K562 (cell line): ENCODE results near the gene PBX4. TPM values are rescaled to one million over a fixed set of nuclear protein-coding genes. Genes with fewer than 3 reads are reported as not detected.

Source experiments
- BHLHE40 ChIP-seq: IDR thresholded peaks from 2 replicates; pipeline ENCODE4 v1.6.1; 2011; ENCODE audit warnings: low read length, improper control_type of control experiment
- CEBPG ChIP-seq, 3 experiments: fragments of 200-800 bp in 1 of 3; sonication (Bioruptor generic) in 1 of 3; sonication (generic) in 1 of 3; formaldehyde crosslinking in 1 of 3; IDR thresholded peaks in 2 of 3; conservative IDR thresholded peaks in 1 of 3; 2 replicates each; pipeline versions ENCODE4 v1.6.1 to v1.8.0; 2016 to 2022; ENCODE audit warnings: missing compliant biosample characterization in 2 of 3, missing genetic modification characterization in 2 of 3, mild to moderate bottlenecking in 1 of 3, missing genetic modification reagents in 1 of 3
- CTBP1 ChIP-seq: fragments of 450-650 bp; IDR thresholded peaks from 2 replicates; pipeline ENCODE4 v1.6.1; 2016; ENCODE audit warnings: borderline replicate concordance
- CXXC5 ChIP-seq: fragments of 250-450 bp; sonication (Bioruptor Pico); IDR thresholded peaks from 2 replicates; pipeline ENCODE4 v1.8.0; 2022; ENCODE audit warnings: inconsistent platforms, mild to moderate bottlenecking, moderate library complexity
- ELF4 ChIP-seq: fragments of 450-650 bp; formaldehyde crosslinking; IDR thresholded peaks from 2 replicates; pipeline ENCODE4 v1.4.0; 2022; ENCODE audit warnings: missing genetic modification characterization
- HLTF ChIP-seq: fragments of 450-650 bp; IDR thresholded peaks from 2 replicates; pipeline ENCODE4 v1.6.1; 2016
- HNRNPUL1 ChIP-seq: fragments of 200-400 bp; formaldehyde crosslinking; IDR thresholded peaks from 2 replicates; pipeline ENCODE4 v1.6.1; 2017; ENCODE audit warnings: low read length
- ILK ChIP-seq: fragments of 450-650 bp; IDR thresholded peaks from 2 replicates; pipeline ENCODE4 v1.6.1; 2016; ENCODE audit warnings: missing genetic modification characterization, low read depth, mild to moderate bottlenecking, missing compliant biosample characterization, moderate library complexity, borderline replicate concordance
- MTA2 ChIP-seq: fragments of 450-650 bp; IDR thresholded peaks from 2 replicates; pipeline ENCODE4 v1.6.1; 2016; ENCODE audit warnings: low read depth
- PURB ChIP-seq: sonication (generic); formaldehyde crosslinking; IDR thresholded peaks from 2 replicates; pipeline ENCODE4 v1.9.0; 2021; ENCODE audit warnings: low read depth, mild to moderate bottlenecking, missing genetic modification reagents
- RB1 ChIP-seq: fragments of 450-650 bp; IDR thresholded peaks from 2 replicates; pipeline ENCODE4 v1.6.1; 2017; ENCODE audit warnings: low read depth, mild to moderate bottlenecking
- SMAD1 ChIP-seq: fragments of 150-350 bp; IDR thresholded peaks from 2 replicates; pipeline ENCODE4 v1.6.1; 2014; ENCODE audit warnings: low read length, low read depth; ENCODE audit not compliant: partially characterized antibody
- SMARCB1 ChIP-seq: IDR thresholded peaks from 2 replicates; pipeline ENCODE4 v1.6.1; 2011; ENCODE audit warnings: improper control_type of control experiment, low read depth; ENCODE audit not compliant: insufficient read length
- TBP ChIP-seq: optimal IDR thresholded peaks from 2 replicates; pipeline ENCODE3; 2011; ENCODE audit warnings: low read depth, low read length, improper control_type of control experiment
- ZNF134 ChIP-seq: fragments of 250-450 bp; sonication (Bioruptor Pico); conservative IDR thresholded peaks from 2 replicates; pipeline ENCODE4 v1.4.0; 2020
- ZNF239 ChIP-seq: fragments of 250-450 bp; sonication (Bioruptor Pico); IDR thresholded peaks from 2 replicates; pipeline ENCODE4 v1.4.0; 2020; ENCODE audit warnings: mild to moderate bottlenecking
- ZNF282 ChIP-seq: sonication (generic); formaldehyde crosslinking; IDR thresholded peaks from 2 replicates; pipeline ENCODE4 v1.8.1; 2023; ENCODE audit warnings: missing genetic modification reagents
- ZNF316 ChIP-seq: fragments of 450-650 bp; IDR thresholded peaks from 2 replicates; pipeline ENCODE4 v1.6.1; 2016
- polyA plus RNA-seq, 8 experiments: library from polyadenylated mRNA; depleted of rRNA in 4 of 8; stranded (reverse) in 5 of 8; unstranded in 3 of 8; fragments of >200 nt; fragmentation: Nextera tagmentation in 2 of 8; fragmentation: Illumina TruSeq in 1 of 8; extraction: Ambion mirVana in 2 of 8; extraction: Trizol in 1 of 8; gene quantifications; 2 replicates each; pipeline versions ENCODE4 v1.2.1 to v1.2.3, GENCODE V29; 2011 to 2014; ENCODE audit warnings: inconsistent platforms in 1 of 8, missing spikeins in 1 of 8
- total RNA-seq, 7 experiments: library from RNA; depleted of rRNA in 6 of 7; stranded (reverse); fragments of >200 nt in 6 of 7; fragmentation: Illumina TruSeq in 2 of 7; extraction: Trizol in 2 of 7; gene quantifications; 2 replicates each; pipeline versions ENCODE4 v1.2.1 to v1.2.3, GENCODE V29; 2011 to 2021; ENCODE audit warnings: low replicate concordance in 1 of 7
- TF ChIP-seq, protein P1 (sequence below): sonication (generic); formaldehyde crosslinking; IDR thresholded peaks from 2 replicates; pipeline ENCODE4 v1.9.0; 2022; ENCODE audit warnings: mild to moderate bottlenecking, missing genetic modification reagents
- TF ChIP-seq, protein P2 (sequence below): sonication (generic); formaldehyde crosslinking; IDR thresholded peaks from 2 replicates; pipeline ENCODE4 v1.8.1; 2023; ENCODE audit warnings: mild to moderate bottlenecking, missing genetic modification reagents
- TF ChIP-seq, protein P3 (sequence below): fragments of 450-650 bp; formaldehyde crosslinking; IDR thresholded peaks from 2 replicates; pipeline ENCODE4 v1.4.0; 2020; ENCODE audit warnings: mild to moderate bottlenecking, moderate library complexity
- TF ChIP-seq, protein P4 (sequence below): fragments of 450-650 bp; IDR thresholded peaks from 2 replicates; pipeline ENCODE4 v1.6.1; 2014; ENCODE audit warnings: low read depth, mild to moderate bottlenecking, moderate library complexity, borderline replicate concordance
- TF ChIP-seq, protein P5 (sequence below): fragments of 450-650 bp; formaldehyde crosslinking; IDR thresholded peaks from 2 replicates; pipeline ENCODE4 v1.4.0; 2022; ENCODE audit warnings: missing genetic modification characterization

Gene PBX4
- total and polyA plus RNA-seq, 9 of the 15 experiments (the other 6 are each of a cell fraction or from before 2014, with no cell fraction given) = 0.11 to 3.8 (median 1.6) TPM; not detected in 1

DNA sequence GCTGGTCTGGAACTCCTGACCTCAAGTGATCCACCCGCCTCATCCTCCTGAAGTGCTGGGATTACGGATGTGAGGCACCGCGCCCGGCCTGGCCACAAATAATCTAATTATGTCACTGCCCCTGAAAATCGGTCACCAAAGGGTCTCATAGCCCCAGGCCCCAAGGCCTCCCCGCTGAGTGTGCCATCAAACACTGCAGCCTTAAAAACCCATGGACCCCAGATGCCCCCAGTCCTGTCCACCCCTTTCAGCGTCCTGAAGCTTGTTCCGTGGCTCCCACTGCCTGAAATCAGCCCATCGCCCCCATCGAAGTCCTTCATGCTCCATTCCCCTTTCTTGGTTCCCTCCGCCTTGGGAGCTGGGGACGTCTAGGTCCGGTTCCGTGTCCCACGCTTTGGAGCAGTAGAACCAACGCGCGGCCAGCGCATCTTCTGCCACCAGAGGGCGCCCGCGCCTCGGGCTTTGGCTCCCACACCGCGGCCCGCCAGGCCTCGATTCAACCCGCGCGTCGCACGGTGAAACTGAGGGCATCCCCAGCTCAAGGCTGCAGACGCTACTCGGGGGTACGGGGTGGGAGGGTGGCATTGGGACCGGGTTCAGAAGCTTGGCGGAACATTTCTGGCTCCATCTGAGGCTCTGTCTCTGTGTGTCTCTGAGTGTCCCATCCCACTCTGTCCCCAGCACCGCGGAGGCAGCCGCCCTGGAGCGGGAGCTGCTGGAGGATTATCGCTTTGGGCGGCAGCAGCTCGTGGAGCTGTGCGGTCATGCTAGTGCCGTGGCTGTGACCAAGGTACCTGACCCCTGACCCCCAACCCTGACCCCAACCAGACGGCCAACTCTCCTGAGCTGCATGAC lies 86.3 kb downstream of the PBX4 start (continued):
- TF ChIP-seq, protein P1, sequence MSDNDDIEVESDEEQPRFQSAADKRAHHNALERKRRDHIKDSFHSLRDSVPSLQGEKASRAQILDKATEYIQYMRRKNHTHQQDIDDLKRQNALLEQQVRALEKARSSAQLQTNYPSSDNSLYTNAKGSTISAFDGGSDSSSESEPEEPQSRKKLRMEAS = peak; percentile 41; the same call in 1 of the 2 replicates
- TF ChIP-seq, protein P2, sequence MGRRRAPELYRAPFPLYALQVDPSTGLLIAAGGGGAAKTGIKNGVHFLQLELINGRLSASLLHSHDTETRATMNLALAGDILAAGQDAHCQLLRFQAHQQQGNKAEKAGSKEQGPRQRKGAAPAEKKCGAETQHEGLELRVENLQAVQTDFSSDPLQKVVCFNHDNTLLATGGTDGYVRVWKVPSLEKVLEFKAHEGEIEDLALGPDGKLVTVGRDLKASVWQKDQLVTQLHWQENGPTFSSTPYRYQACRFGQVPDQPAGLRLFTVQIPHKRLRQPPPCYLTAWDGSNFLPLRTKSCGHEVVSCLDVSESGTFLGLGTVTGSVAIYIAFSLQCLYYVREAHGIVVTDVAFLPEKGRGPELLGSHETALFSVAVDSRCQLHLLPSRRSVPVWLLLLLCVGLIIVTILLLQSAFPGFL (CRISPR knock-in tag) = no peak
- TF ChIP-seq CXXC5 (CRISPR knock-in tag) (peak; percentile 59), SMAD1 (no peak), ZNF316 (no peak), CEBPG (CRISPR knock-in tag; IDR thresholded peaks at IDR 0.05) (no peak), CEBPG (tag; conservative IDR thresholded peaks at IDR 0.05 in 1 of 2, IDR thresholded peaks at IDR 0.05 in 1 of 2) (no peak), SMARCB1 (no peak), CTBP1 (peak; percentile 42; the same call in 1 of the 2 replicates), ZNF134 (no peak), RB1 (peak; percentile 74), ZNF239 (no peak), PURB (CRISPR knock-in tag) (no peak), BHLHE40 (0 out of 2 replicates have a peak, but pooled peaks have one; percentile 13), TBP (no peak), MTA2 (no peak), HLTF (no peak), ZNF282 (CRISPR knock-in tag) (peak; percentile 9; the same call in 1 of the 2 replicates), HNRNPUL1 (no peak), ILK (tag) (no peak), ELF4 (CRISPR knock-in tag) (no peak)
- TF ChIP-seq, protein P3, sequence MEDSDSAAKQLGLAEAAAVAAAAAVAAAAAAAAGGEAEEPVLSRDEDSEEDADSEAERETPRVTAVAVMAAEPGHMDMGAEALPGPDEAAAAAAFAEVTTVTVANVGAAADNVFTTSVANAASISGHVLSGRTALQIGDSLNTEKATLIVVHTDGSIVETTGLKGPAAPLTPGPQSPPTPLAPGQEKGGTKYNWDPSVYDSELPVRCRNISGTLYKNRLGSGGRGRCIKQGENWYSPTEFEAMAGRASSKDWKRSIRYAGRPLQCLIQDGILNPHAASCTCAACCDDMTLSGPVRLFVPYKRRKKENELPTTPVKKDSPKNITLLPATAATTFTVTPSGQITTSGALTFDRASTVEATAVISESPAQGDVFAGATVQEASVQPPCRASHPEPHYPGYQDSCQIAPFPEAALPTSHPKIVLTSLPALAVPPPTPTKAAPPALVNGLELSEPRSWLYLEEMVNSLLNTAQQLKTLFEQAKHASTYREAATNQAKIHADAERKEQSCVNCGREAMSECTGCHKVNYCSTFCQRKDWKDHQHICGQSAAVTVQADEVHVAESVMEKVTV (CRISPR knock-in tag) = peak; percentile 62
- TF ChIP-seq, protein P4, sequence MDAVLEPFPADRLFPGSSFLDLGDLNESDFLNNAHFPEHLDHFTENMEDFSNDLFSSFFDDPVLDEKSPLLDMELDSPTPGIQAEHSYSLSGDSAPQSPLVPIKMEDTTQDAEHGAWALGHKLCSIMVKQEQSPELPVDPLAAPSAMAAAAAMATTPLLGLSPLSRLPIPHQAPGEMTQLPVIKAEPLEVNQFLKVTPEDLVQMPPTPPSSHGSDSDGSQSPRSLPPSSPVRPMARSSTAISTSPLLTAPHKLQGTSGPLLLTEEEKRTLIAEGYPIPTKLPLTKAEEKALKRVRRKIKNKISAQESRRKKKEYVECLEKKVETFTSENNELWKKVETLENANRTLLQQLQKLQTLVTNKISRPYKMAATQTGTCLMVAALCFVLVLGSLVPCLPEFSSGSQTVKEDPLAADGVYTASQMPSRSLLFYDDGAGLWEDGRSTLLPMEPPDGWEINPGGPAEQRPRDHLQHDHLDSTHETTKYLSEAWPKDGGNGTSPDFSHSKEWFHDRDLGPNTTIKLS = peak; percentile 36; the same call in 1 of the 2 replicates
- TF ChIP-seq, protein P5, sequence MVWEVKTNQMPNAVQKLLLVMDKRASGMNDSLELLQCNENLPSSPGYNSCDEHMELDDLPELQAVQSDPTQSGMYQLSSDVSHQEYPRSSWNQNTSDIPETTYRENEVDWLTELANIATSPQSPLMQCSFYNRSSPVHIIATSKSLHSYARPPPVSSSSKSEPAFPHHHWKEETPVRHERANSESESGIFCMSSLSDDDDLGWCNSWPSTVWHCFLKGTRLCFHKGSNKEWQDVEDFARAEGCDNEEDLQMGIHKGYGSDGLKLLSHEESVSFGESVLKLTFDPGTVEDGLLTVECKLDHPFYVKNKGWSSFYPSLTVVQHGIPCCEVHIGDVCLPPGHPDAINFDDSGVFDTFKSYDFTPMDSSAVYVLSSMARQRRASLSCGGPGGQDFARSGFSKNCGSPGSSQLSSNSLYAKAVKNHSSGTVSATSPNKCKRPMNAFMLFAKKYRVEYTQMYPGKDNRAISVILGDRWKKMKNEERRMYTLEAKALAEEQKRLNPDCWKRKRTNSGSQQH (CRISPR knock-in tag) = no peak
